GM12878 (cell line): Measurements from ENCODE around the gene IL3. TPM values are rescaled to one million over a fixed set of nuclear protein-coding genes. Genes with fewer than 3 reads are reported as not detected.

Experiments used
- ATAC-seq: fragments of 200-7000 bp; cut with Tn5 transposase; 3 replicates; pipeline ENCODE4 v1.9.1; 2020; ENCODE audit warnings: mild to moderate bottlenecking, moderate library complexity
- BruUV-seq: library from RNA; stranded (reverse); fragments of 400-500 nt; replicated peaks from 2 replicates; lab custom pipeline; 2021; lab: Mats Ljungman, UMichigan
- CTCF ChIA-PET: fragments of 300-600 bp; sonication (Branson Sonifier 250); formaldehyde crosslinking; extraction: SDS; loops from one replicate; lab custom pipeline; 2021; ENCODE audit warnings: inconsistent platforms; lab: Yijun Ruan, JAX
- POLR2A ChIA-PET: fragments of 350-600 bp; formaldehyde crosslinking; extraction: SDS; loops from one replicate; lab custom pipeline; 2021; ENCODE audit warnings: inconsistent platforms; lab: Charles Lee
- RAD21 ChIA-PET: fragments of 300-600 bp; sonication (Branson Sonifier 250); formaldehyde crosslinking; loops from one replicate; lab custom pipeline; 2023; ENCODE audit warnings: antibody characterized with exemption; ENCODE audit not compliant: unreplicated experiment; lab: Charles Lee
- SMC1A ChIA-PET: fragments of 300-600 bp; sonication (Branson Sonifier 250); formaldehyde crosslinking; loops from one replicate; lab custom pipeline; 2023; ENCODE audit not compliant: unreplicated experiment, uncharacterized antibody; lab: Charles Lee
- DNase-seq: peaks from one replicate; pipeline ENCODE4 v3.0.0-alpha.2; 2011; ENCODE audit warnings: low read depth, low spot score
- FAIRE-seq: peaks from 3 replicates; lab custom pipeline; 2011; peaks lifted over from hg19 to GRCh38; lab: Jason Lieb, UNC
- H2AFZ ChIP-seq: 2 replicates; pipeline ENCODE4 v1.6.0; 2011; ENCODE audit warnings: low read depth, low read length, control low read depth; ENCODE audit not compliant: control insufficient read depth
- H3K27ac ChIP-seq: 2 replicates; pipeline ENCODE4 v1.5.1; 2011; ENCODE audit warnings: control low read depth; ENCODE audit not compliant: control insufficient read depth, insufficient read depth
- H3K27me3 ChIP-seq, 2 experiments: replicated peaks in 1 of 2; 2 replicates each; pipeline versions ENCODE4 v1.6.0 to v1.6.1; 2011; ENCODE audit warnings: low read length in 1 of 2; ENCODE audit not compliant: control insufficient read depth in 2 of 2, insufficient read depth in 2 of 2
- H3K36me3 ChIP-seq, 2 experiments: 2 replicates each; pipeline ENCODE4 v1.5.1; 2011; ENCODE audit warnings: low read length in 1 of 2; ENCODE audit not compliant: control insufficient read depth in 2 of 2, insufficient read depth in 2 of 2
- H3K4me1 ChIP-seq: 2 replicates; pipeline ENCODE4 v1.6.1; 2011; ENCODE audit warnings: mild to moderate bottlenecking, low read length, moderate library complexity, mixed read lengths; ENCODE audit not compliant: control insufficient read depth, insufficient read depth
- H3K4me2 ChIP-seq: 2 replicates; pipeline ENCODE4 v1.6.0; 2011; ENCODE audit warnings: control low read depth; ENCODE audit not compliant: control insufficient read depth, insufficient read depth
- H3K4me3 ChIP-seq: fragments of 200-600 bp; sonication (generic); 2 replicates; pipeline ENCODE4 v1.5.1; 2016
- H3K79me2 ChIP-seq: 2 replicates; pipeline ENCODE4 v1.6.0; 2011; ENCODE audit warnings: low read length; ENCODE audit not compliant: control insufficient read depth, insufficient read depth
- H3K9ac ChIP-seq: 2 replicates; pipeline ENCODE4 v1.8.0; 2011; ENCODE audit warnings: low read length, control low read depth, mixed read lengths; ENCODE audit not compliant: control insufficient read depth, insufficient read depth
- H3K9me3 ChIP-seq: replicated peaks from 3 replicates; pipeline ENCODE4 v1.5.1; 2011; ENCODE audit warnings: mild to moderate bottlenecking, low read length; ENCODE audit not compliant: control insufficient read depth, insufficient read depth
- H4K20me1 ChIP-seq: 2 replicates; pipeline ENCODE4 v1.6.0; 2011; ENCODE audit not compliant: control insufficient read depth, insufficient read depth
- BHLHE40 ChIP-seq, 2 experiments: fragments of 450-650 bp in 1 of 2; IDR thresholded peaks; 2 replicates each; pipeline ENCODE4 v1.6.1; 2011 to 2017; ENCODE audit warnings: low read depth in 2 of 2, borderline replicate concordance in 1 of 2, improper control_type of control experiment in 1 of 2, low read length in 1 of 2, mild to moderate bottlenecking in 1 of 2
- IRF3 ChIP-seq: fragments of 450-650 bp; IDR thresholded peaks from 2 replicates; pipeline ENCODE4 v1.6.1; 2014; ENCODE audit warnings: mild to moderate bottlenecking
- JUND ChIP-seq: IDR thresholded peaks from 2 replicates; pipeline ENCODE4 v1.6.1; 2012; ENCODE audit warnings: low read depth, mild to moderate bottlenecking, low read length, improper control_type of control experiment, moderate library complexity
- KDM1A ChIP-seq: fragments of 200-600 bp; sonication (generic); IDR thresholded peaks from 2 replicates; pipeline ENCODE4 v1.6.1; 2016; ENCODE audit warnings: borderline replicate concordance
- MYC ChIP-seq: IDR thresholded peaks from 2 replicates; pipeline ENCODE4 v1.6.1; 2011; ENCODE audit warnings: mild to moderate bottlenecking, low read length, moderate library complexity, inconsistent platforms; ENCODE audit not compliant: insufficient read depth, insufficient replicate concordance, insufficient read length, severe bottlenecking
- NKRF ChIP-seq: fragments of 450-650 bp; conservative IDR thresholded peaks from 2 replicates; pipeline ENCODE4 v1.6.1; 2017; ENCODE audit warnings: mild to moderate bottlenecking, moderate library complexity
- POLR2AphosphoS2 ChIP-seq: IDR thresholded peaks from 2 replicates; pipeline ENCODE4 v1.6.1; 2011; ENCODE audit warnings: low read depth, mild to moderate bottlenecking, low read length, improper control_type of control experiment, moderate library complexity
- SMC3 ChIP-seq: IDR thresholded peaks from 2 replicates; pipeline ENCODE4 v1.6.1; 2011; ENCODE audit warnings: low read length, improper control_type of control experiment, borderline replicate concordance
- SREBF2 ChIP-seq: IDR thresholded peaks from 2 replicates; pipeline ENCODE4 v1.6.1; 2012; ENCODE audit warnings: mild to moderate bottlenecking, low read length
- WGBS: methylation state at CpG from one replicate; pipeline ENCODE4 v1.1.6; 2016; ENCODE audit warnings: low lambda C conversion rate; ENCODE audit not compliant: insufficient replicate concordance, insufficient coverage; ENCODE audit errors: missing lambda C conversion rate; 5-methylcytosine and 5-hydroxymethylcytosine counted together
- in situ Hi-C: fragments of 300-500 bp; cut with MboI; formaldehyde crosslinking; loops from 9 replicates; pipeline ENCODE4 v1.14.3; 2018; ENCODE audit warnings: mixed read lengths
- intact Hi-C: fragments of 100-400 bp; cut with micrococcal nuclease; formaldehyde crosslinking; loops from one replicate; pipeline ENCODE4 v1.14.2; 2022; ENCODE audit not compliant: unreplicated experiment
- polyA plus RNA-seq, 11 experiments: library from polyadenylated mRNA; depleted of rRNA in 4 of 11; unstranded in 6 of 11; stranded (reverse) in 5 of 11; fragments of >200 nt; fragmentation: Nextera tagmentation in 4 of 11; fragmentation: Illumina TruSeq in 1 of 11; extraction: Ambion mirVana in 4 of 11; extraction: Trizol in 1 of 11; gene quantifications; 1 replicate in 1 of 11; 2 replicates in 10 of 11; pipeline versions ENCODE4 v1.2.1 to v1.2.3, GENCODE V29; 2011 to 2016; ENCODE audit warnings: inconsistent platforms in 2 of 11, missing spikeins in 2 of 11, low read depth in 1 of 11
- total RNA-seq, 4 experiments: library from RNA; depleted of rRNA in 3 of 4; stranded (reverse); fragments of >200 nt in 3 of 4; fragmentation: Illumina TruSeq in 1 of 4; extraction: Trizol in 1 of 4; gene quantifications; 2 replicates each; pipeline versions ENCODE4 v1.2.1 to v1.2.3, GENCODE V29; 2013 to 2021

Gene IL3
- total and polyA plus RNA-seq, 10 of the 15 experiments (the other 5 are each of a cell fraction or from before 2014, with no cell fraction given), result not detected

GRCh38 chr5:132044207-132044606 lies 16.2 kb upstream of the IL3 start:
- no peak overlapping the region for H3K9ac ChIP-seq
- peaks cover 0 to 1% of the 10 kb centered on the region in 2 experiments; a peak in 2 of 4 replicates for H3K27me3 ChIP-seq
- BruUV-seq, result no TSS peak
- no peaks in the 10 kb centered on the region for H3K4me1 ChIP-seq
- H3K9me3 ChIP-seq, result no peaks in the 10 kb centered on the region; the same call in 2 of the 3 replicates
- H3K4me2 ChIP-seq, result no peak overlapping the region
- ChIA-PET POLR2A (no interaction called here), SMC1A (no interaction called here), RAD21 (no interaction called here), CTCF (no interaction called here)
- H2AFZ ChIP-seq, result no peak overlapping the region
- FAIRE-seq (no peak), DNase-seq (no peak), ATAC-seq (no peak)
- WGBS, result 17% methylated on average over 10 of the region's 10 CpGs
- in situ Hi-C loops, result no loop called here
- no peaks in the 10 kb centered on the region for H3K36me3 ChIP-seq
- H4K20me1 ChIP-seq, result no peaks in the 10 kb centered on the region
- H3K27ac ChIP-seq, result no peak overlapping the region
- TF ChIP-seq BHLHE40 (IDR thresholded peaks at IDR 0.05; ENCODE audit: borderline replicate concordance in 1 of 2, low read depth in 2 of 2, low read length in 1 of 2) (no peak), SMC3 (no peak), POLR2AphosphoS2 (no peak), NKRF (no peak), KDM1A (no peak)
- H3K4me3 ChIP-seq, result no peak overlapping the region
- intact Hi-C loops, result no loop called here
- no peaks in the 10 kb centered on the region for H3K79me2 ChIP-seq

- no TSS peak for BruUV-seq
- CTCF ChIA-PET, result no interaction called here
Measured at GRCh38 chr5:132046880-132047299, 13.6 kb upstream of the IL3 start.

More at GRCh38 chr5:132046880-132047299, 13.6 kb upstream of the IL3 start:
- no peaks in the 10 kb centered on the region for H3K79me2 ChIP-seq
- H2AFZ ChIP-seq, result no peak overlapping the region
- H3K27ac ChIP-seq, result no peak overlapping the region
- ATAC-seq (no peak), DNase-seq (no peak)
- RAD21 ChIA-PET, result no interaction called here
- H3K9ac ChIP-seq, result no peak overlapping the region
- no peaks in the 10 kb centered on the region for H3K36me3 ChIP-seq
- no peaks in the 10 kb centered on the region for H4K20me1 ChIP-seq
- H3K9me3 ChIP-seq, result no peaks in the 10 kb centered on the region; the same call in 2 of the 3 replicates
- in situ Hi-C loops, result no loop called here
- H3K4me1 ChIP-seq, result no peaks in the 10 kb centered on the region
- WGBS, result 69% methylated on average over 7 of the region's 7 CpGs
- H3K27me3 ChIP-seq, result peaks cover 0 to 4% of the 10 kb centered on the region in 2 experiments
- no peak overlapping the region for H3K4me2 ChIP-seq
- intact Hi-C loops, result no loop called here
- TF ChIP-seq SREBF2, result no peak
- TF ChIP-seq IRF3, result no peak
- no peak for TF ChIP-seq MYC
- no peak for TF ChIP-seq JUND
- TF ChIP-seq, all 136 proteins: peak for 0
- ChIA-PET SMC1A (no interaction called here), POLR2A (no interaction called here)
- no peak for FAIRE-seq
- H3K4me3 ChIP-seq, result no peak overlapping the region
